IPS-11a (cell line): Measurements from ENCODE around the gene RNASET2.
"Not testable (repeated sequence)": the region's sequence is repeated elsewhere in the genome, so short reads cannot be mapped to it uniquely, and the experiment has no call there.

ENCODE experiments used
- H3K4me3 ChIP-seq: one replicate; pipeline ENCODE4 v1.5.1; 2013; ENCODE audit warnings: low read depth, low read length, control low read depth

RNASET2 gene

DNA sequence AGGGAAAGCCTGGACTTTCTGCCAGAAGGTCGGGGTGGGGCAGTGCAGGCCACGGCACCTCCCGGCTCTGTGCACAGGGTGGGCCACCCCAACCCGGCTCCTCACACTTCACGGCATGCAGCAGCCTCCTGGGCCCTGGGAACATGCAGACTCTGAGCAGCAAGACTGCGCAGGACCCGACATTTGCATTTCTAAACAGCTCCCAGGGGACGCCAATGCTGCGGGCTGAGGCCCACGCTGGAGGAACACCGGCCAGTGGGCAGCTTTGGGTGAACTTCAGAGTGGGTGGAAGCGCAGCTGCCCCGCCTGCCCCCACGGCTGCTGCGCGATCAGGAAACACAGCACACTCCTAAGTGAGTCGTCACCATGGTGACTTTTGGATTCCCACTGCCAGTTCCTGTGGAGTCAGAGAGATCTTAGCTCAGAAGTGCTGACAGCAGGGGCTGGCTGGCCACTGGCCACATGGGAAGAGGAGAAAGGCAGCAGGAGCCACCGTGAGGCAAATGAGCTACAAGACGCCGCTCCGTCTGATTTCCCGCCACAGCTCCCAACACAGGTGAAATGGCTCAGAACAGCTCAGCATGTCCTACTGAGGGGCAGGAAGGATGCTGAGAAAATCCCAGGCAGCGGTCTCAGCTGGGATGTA is 52.1 kb downstream of the RNASET2 start:
- H3K4me3 ChIP-seq = no peak overlapping the region

DNA sequence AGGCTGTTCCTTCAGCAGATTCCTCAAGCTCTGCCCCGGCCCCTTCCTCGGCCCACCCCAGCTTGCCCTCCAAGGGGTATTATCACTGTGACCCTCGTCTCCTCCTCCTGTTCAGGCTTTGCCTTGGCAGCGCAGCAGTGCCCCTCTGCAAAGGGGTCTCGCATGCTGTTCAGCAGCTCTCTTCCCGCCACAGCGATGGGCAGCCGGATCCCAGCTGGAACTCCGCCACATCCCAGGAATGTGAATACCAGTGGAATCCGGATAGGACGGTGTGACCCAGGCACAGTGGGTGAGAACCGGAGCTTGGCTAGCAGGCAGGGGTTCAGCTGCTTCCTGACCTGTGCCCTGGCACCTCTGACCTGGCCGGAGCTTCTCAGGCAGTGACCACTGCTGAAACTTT is 52.9 kb downstream of the RNASET2 start:
- no peak overlapping the region for H3K4me3 ChIP-seq

DNA sequence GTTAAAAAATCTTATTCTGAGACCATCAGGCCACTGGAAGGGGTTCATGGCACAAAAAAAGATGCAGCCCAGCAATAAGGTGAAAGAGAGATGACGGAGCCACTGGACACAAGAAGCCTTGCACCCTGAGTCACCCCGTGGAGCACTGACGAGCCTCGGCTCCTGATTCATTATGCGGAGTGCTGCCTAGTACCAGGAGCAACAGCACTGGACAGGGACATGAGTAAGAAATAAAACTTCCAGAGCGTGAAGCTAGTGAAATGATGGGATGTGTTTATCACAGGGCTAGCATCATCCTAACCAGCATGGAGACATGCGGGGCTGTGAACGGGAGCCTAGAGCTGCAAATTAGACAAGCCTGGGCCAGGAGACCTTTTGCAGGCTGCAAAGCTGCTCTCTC is 53.3 kb downstream of the RNASET2 start:
- no peak overlapping the region for H3K4me3 ChIP-seq

DNA sequence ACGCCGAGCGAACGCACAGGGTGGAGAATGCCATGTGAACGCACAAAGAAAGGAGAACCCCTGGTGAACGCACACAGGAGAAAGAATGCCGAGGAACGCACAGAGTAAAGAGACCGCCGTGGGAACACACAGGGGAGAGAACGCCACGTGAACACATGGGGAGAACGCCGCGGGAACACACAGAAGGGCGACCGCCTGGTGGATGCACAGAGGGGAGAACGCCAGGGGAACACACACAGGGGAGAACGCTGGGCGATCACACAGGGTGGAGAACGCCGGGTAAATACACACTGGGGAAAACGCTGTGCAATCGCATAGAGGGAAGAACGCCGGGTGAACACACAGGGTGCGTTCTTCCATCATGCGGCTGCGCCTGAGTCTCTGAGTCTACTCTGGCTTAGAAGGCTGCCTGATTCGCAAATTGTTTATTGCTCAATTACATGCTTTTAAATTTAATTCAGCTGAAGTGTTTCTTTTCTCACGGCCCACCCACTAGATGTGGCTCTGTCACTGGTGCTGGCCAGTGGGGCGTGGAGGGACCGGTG is 54.1 kb downstream of the RNASET2 start:
- no peak overlapping the region for H3K4me3 ChIP-seq

DNA sequence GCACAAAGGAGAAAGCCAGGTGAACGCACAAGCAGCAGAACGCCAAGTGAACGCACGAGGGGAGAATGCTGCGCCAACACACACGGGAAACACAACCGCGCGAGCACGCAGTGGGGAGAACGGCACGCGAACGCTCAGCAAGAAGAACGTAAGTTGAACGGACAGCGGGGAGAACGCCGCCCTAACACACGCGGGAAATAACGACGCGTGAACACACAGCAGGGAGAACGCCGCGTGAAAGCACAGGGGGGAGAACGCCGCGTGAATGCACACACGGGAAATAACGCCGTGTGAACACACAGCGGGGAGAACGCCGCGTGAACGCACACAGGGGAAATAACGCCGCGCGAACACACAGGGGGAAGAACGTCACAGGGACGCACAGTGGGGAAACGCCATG is 54.7 kb downstream of the RNASET2 start:
- H3K4me3 ChIP-seq = no peak overlapping the region

DNA sequence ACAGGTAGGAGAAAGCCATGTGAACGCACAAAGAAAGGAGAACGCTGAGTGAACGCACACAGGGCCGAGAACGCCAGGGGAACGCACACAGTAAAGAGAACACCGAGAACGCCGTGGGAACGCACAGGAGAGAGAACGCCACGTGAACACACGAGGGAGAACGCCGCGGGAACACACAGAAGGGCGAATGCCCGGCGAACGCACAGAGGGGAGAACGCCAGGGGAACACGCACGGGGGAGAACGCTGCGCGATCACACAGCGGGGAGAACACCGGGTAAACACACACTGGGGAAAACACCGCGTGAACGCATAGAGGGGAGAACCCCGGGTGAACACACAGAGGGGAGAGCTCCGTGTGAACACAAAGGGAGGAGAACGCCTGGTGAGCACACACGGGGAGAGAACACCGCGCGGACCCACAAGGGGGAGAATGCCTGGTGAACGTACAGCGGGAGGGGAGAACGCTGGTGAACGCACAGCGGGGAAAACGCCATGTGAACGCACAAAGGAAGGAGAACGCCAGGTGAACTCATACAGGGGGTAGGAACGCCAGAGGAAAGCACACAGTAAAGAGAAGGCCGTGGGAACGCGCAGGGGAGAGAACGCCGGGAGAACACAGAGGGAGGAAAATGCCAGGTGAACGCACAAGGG is 55.3 kb downstream of the RNASET2 start:
- no peak overlapping the region for H3K4me3 ChIP-seq

DNA sequence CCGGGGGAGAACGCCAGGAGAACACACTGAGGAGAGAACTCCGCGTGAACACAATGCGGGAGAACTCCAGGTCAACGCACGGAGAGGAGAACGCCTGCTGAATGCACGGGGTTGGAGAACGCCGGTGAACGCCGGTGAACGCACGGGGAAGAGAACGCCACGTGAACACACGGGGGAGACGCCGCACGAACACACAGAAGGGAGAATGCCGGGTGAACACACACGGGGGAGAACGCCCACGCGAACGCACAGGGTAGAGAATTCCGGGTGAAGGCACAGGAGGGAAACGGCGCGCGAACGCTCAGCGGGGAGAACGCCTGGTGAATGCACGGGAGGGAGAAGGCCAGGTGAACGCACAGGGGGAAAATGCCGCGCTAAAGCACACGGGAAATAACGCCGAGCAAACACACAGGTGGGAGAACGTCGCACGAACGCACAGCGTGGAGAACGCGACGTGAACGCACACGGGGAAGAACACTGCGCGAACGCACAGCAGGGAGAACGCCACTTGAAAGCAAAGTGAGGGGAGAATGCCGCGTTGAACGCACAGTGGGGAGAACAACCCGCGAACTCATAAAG is 56.1 kb downstream of the RNASET2 start:
- H3K4me3 ChIP-seq = no peak overlapping the region

DNA sequence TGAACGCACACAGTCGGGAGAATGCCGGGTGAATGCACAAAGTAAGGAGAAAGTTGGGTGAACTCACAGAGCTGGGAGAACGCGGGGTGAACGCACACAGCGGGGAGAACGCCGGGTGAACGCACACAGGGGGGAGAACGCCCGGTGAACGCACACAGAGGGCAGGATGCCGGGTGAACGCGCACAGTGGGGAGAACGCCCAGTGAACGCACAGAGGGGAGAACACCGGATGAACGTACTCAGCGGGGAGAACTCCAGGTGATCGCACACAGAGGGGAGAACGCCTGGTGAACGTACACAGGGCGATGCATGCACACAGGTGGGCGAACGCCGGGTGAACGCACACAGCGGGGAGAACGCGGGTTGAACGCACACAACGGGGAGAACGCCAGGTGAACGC is 57.4 kb downstream of the RNASET2 start:
- H3K4me3 ChIP-seq = no peak overlapping the region

DNA sequence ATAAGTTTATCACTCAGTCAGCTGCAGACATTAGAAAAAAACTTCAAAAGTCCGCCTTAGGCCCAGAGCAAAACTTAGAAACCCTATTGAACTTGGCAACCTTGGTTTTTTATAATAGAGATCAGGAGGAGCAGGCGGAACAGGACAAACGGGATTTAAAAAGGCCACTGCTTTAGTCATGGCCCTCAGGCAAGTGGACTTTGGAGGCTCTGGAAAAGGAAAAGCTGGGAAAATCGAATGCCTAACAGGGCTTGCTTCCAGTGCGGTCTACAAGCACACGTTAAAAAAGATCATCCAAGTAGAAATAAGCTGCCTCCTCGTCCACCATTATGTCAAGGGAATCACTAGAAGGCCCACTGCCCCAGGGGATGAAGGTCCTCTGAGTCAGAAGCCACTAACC is 61.7 kb downstream of the RNASET2 start:
- H3K4me3 ChIP-seq = not testable (repeated sequence)

DNA sequence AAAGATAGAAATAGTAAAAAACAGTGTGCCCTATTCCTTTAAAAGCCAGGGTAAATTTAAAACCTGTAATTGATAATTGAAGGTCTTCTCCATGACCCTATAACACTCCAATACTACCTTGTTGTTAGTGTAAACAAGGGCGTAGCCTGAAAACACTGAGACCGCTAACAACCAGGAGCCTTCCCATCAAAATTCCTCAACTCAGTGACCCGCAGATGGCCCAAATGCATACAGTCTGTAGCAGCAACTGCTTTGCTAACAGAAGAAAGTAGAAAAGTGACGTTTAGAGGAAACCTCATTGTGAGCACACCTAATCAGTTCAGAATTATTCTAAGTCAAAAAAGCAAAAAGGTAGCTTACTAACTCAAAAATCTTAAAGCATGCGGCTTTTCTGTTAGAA is 63.9 kb downstream of the RNASET2 start:
- H3K4me3 ChIP-seq = not testable (repeated sequence)

DNA sequence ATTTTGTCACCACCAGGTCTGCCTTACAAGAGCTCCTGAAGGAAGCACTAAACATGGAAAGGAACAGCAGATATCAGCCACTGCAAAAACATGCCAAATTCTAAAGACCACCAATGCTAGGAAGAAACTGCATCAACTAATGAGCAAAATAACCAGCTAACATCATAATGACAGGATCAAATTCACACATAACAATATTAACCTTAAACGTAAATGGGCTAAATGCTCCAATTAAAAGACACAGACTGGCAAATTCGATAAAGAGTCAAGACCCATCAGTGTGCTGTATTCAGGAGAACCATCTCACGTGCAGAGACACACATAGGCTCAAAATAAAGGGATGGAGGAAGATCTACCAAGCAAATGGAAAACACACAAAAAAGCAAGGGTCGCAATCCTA is 69.6 kb downstream of the RNASET2 start:
- not testable (repeated sequence) for H3K4me3 ChIP-seq

DNA sequence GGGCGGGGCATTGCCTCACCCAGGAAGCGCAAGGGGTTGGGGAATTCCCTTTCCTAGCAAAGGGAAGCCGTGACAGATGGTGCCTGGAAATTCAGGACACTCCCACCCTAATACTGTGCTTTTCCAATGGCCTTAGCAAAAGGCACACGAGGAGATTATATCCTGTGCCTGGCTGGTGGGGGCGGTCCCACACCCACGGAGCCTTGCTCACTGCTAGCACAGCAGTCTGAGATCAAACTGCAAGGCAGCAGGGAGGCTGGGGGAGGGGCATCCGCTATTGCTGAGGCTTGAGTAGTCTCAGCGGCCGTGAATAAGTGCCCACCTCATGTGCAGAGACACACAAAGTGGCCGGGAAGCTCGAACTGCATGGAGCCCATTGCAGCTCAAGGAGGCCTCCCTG is 71.4 kb downstream of the RNASET2 start:
- not testable (repeated sequence) for H3K4me3 ChIP-seq

DNA sequence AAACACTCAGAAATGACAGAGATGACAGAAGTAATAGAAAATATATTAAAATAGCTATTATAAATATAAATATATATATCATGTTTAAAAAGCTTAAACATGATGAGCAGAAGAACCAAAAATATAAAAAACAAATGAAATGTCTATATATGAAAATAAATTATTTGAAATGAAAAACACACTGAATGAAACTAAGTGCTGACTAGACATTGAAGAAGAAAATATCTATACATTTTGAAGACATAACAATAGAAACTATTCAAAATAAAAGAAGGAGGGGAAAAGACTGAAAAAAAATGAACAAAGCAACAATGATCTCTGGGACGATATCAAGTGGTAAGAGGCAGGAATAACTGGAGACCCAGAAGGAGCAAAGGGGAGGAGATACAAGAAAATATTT is 76.8 kb downstream of the RNASET2 start:
- H3K4me3 ChIP-seq = no peak overlapping the region
